HG03139 (cell line): ENCODE results near the gene MT1G.
"Not testable (repeated sequence)": the region's sequence is repeated elsewhere in the genome, so short reads cannot be mapped to it uniquely, and the experiment has no call there.

Source experiments
- ATAC-seq: cut with Tn5 transposase; IDR thresholded peaks from one replicate; pipeline ENCODE4 v1.9.1; 2021; ENCODE audit not compliant: unreplicated experiment

The MT1G gene

GRCh38 chr16:56684926-56685590, 17.2 kb upstream of the MT1G start:
- ATAC-seq: no peak

- no peak for ATAC-seq
These were observed 16.5 kb upstream of the MT1G start for GRCh38 chr16:56684256-56684925.

DNA sequence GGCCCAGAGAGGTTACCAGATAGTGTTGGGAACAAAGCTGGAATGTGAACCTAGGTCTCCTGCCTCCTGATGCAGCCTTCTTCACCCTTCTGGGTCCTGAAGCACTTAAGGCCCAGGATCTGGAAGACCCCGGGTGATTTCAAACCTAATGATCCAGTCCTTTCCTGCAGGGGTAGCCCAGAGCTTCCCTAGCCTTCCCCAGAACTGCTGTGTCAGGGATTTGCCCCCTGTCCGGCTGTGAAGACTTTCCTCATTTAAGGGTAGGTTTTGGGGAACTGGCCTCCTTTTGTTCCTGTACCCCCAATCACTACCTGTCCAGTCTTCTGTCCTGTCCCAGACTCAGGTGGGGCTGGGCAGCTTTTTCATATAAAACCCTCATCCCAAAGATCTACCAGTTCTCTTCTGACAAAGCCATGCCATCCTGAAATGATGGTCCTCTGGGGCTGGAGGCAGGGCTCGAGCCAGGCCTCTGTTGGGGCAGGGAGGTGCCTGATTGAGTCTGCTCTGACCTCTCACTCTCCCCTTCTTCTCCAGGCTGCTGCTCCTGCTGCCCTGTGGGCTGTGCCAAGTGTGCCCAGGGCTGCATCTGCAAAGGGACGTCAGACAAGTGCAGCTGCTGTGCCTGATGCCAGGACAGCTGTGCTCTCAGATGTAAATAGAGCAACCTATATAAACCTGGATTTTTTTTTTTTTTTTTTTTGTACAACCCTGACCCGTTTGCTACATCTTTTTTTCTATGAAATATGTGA, 15.7 kb upstream of the MT1G start:
- ATAC-seq: no peak

- ATAC-seq: peak; percentile 5
These were observed 15.0 kb upstream of the MT1G start for GRCh38 chr16:56682703-56683397.

- ATAC-seq: peak; percentile 97
These were observed 14.3 kb upstream of the MT1G start, which contains the start of gene MT1X for GRCh38 chr16:56681939-56682702. MT1X (plus strand) TSS chr16:56682470; CDS start chr16:56682541, 71 bp downstream.

DNA sequence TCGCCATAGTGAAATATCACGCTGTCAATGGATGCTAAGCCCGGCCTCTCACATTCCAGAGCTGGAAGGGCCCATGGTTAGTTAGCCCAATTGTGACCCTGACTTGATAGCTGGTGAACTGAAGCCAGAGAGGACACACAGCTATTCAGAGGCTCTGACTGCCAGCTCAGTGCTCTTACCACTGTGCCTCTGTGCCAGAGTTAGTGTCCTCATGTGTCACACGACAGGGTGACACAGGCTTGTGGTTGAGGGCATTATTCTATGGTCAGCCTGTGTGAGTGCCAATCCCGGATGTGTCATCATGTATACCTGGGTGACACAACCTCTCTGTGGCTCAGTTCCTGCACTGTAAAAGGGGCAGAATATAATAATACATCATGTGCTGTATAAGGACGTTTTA, 12.0 kb upstream of the MT1G start:
- ATAC-seq: no peak

DNA sequence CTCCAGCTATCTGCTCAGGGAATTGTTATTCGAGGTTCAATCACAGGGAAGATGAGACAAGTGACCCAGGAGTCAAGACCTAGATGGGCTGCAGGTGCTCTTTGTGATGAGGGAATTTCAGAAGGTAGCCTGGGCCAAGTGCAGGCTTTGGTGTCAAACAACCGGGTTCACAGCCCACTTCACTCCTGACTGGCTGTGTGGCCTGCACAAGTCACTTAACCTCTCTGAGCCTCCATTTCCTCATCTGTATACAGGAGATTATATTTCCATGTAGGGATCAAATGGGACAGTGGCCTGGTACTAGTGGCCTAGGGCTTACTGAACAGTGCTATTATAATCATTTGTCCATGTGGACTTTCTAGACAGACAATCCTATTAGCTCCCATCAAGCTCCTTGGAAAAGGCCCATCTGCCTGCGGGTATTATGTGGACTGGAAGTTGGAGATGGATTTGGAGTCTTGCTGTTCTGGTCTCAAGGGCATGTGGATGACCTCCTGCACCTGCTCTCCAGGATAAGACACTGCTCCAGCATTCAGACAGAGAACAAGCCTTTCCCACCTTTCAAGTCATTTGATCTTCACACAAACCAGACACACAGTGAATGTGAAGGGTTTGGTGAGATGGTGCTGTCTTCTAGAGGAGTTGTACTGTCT, 11.3 kb upstream of the MT1G start:
- no peak for ATAC-seq

DNA sequence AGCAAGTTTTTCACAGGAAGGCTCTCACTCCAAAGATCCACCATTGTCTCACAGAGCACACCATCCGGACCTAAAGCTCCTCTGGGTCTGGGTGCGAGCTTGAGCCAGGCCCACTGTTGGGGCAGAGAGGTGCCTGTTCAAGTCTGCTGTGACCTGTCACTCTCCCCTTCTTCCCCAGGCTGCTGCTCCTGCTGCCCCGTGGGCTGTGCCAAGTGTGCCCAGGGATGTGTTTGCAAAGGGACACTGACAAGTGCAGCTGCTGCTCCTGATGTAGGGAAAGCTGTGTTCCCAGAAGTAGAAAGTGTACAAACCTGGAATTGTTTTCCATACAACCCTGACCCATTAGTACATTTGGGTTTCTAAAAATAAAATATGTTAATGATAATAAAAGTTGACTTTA, 9.6 kb upstream of the MT1G start:
- ATAC-seq: no peak

GRCh38 chr16:56675685-56676210, 7.9 kb upstream of the MT1G start:
- no peak for ATAC-seq

GRCh38 chr16:56674570-56674969, 6.7 kb upstream of the MT1G start:
- ATAC-seq: not testable (repeated sequence)

GRCh38 chr16:56673921-56674320, 6.1 kb upstream of the MT1G start:
- no peak for ATAC-seq

DNA sequence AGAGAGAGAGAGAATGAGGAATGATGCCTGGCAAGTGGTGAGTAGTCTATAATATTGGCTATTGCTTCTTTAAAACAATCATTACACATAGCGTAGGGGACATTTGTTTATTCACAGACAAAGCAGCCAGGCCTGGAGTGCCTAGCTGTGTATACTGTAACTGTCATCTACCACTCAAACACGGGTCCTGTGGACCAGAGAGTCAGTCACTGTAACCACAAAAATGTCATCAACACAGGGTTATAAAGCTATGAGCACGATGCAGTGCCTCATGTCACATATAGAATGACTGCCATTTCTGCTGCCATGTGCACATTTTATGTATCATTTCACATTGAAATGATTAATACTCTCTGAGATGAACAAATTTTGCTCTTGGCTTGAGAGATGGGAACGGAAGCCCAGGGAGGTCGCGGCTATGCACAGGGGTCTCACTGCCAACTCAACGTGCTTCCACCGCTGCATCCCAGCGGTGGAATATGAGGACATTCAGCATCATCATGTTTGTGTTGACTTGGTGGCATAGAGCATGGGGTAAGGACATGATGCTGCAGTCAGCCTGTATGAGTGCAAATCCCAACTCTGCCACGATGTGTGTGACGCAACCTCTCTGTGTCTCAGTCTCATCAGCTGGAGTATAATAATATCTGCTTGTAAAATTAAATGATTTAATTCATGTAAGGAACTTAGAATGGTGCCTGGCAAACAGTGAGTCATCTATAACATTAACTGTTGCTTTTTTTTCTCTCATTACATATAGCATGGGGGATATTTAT, 5.1 kb upstream of the MT1G start:
- ATAC-seq: no peak

DNA sequence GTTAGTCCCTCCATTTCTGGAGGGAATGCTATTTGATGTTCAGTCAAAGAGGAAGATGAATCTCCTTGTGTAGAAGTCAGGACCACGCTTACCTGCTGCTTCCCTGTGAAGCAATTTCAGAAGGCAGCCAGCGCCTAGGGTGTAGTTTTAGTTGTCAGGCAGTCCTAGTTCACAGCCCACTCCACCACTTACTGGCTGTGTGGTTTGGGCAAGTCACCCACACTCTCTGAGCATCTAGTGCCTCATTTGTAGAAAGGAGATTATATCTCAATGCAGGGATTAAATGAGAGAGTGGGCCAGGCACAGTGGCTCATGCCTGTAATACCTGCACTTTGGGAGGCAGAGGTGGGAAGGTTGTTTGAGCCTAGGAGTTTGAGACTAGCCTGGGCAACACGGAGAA, 4.3 kb upstream of the MT1G start:
- ATAC-seq: not testable (repeated sequence)

- not testable (repeated sequence) for ATAC-seq
These were observed 3.8 kb upstream of the MT1G start for GRCh38 chr16:56671691-56672090.

DNA sequence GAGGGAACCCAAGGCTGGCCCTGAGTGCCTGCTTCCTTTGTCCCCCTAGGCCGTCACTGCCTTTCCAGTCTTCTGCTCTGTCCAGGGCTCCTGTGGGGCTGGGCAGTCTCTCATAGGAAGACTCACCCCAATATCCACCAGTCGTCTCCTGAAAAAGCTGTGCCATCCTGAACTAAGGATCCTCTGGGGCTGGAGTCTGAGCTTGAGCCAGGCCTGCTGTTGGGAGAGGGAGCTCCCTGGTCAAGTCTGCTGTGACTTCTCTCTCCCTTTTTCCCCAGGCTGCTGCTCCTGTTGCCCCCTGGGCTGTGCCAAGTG, 2.7 kb upstream of the MT1G start:
- no peak for ATAC-seq

- ATAC-seq: no peak
These were observed 2.2 kb upstream of the MT1G start for GRCh38 chr16:56669840-56670619.

DNA sequence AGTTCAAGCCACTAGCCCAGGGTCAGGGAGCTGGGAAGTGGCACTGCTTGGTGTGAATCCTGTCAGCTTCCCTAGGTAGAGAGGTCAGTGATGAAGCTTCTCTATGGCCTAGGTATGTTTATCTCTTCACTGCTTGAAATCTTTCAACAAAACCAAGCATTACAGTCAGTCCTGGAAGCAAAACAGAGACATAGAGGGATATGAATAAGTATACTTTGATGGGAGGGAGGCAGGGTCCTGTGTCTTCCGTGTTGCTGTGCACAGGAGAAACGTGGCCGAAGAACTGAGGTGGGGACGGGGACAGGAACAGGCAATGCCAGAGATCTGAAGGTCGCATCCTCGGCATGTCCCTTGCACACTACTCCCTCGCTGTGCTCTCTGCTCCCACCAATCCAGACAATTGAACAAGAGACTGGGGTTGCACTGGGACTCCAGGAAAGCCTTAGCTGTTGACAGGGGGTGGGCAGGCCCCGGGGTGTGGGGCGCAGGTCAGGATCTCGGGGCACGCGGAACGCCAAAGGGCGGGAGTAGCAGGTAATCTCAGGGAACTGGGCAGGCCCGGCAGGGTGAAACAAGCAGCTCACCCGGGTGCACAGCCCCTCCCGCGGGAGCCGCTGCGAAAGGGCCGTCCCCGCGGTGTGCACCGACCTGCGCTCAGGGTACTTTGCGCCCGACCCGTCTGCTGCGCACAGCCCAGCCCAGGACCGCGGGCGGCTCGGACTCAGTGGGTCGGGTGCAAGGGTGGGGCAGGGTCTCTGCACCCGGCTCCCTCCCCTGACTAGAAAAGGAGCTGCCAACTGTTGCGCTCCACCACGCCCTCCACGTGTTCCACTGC, 1.4 kb upstream of the MT1G start, which contains the start of gene MT1H:
TSS of gene MT1H (plus strand) at position 810 of the 835 bp plus-strand sequence. CDS start 71 bp downstream, outside the sequence.
- no peak for ATAC-seq
